Left ventricle myocardium inferior (tissue), 1 donor: ENCODE results near the gene ARHGEF16. TPM values are rescaled to one million over a fixed set of nuclear protein-coding genes. Genes with fewer than 3 reads are reported as not detected.

Experiments
- DNase-seq: peaks from one replicate; pipeline ENCODE4 v3.0.0-alpha.2; 2020
- H3K27ac ChIP-seq: fragments of 200-600 bp; replicated peaks from 2 replicates; pipeline ENCODE4 v1.8.0; 2021
- H3K27me3 ChIP-seq: fragments of 200-600 bp; 2 replicates; pipeline ENCODE4 v1.8.0; 2021; ENCODE audit warnings: low read depth
- H3K36me3 ChIP-seq: fragments of 200-600 bp; 2 replicates; pipeline ENCODE4 v1.8.0; 2021
- H3K4me1 ChIP-seq: fragments of 200-600 bp; 2 replicates; pipeline ENCODE4 v1.8.0; 2021
- H3K4me3 ChIP-seq: fragments of 200-600 bp; 2 replicates; pipeline ENCODE4 v1.8.0; 2021; ENCODE audit warnings: mild to moderate bottlenecking, moderate library complexity
- H3K9me3 ChIP-seq: fragments of 200-600 bp; replicated peaks from 2 replicates; pipeline ENCODE4 v1.8.0; 2021
- intact Hi-C: fragments of 100-400 bp; cut with micrococcal nuclease; formaldehyde crosslinking; loops from one replicate; pipeline ENCODE4 v1.11.0; 2022
- total RNA-seq: library from RNA; stranded (reverse); fragmentation: NEBNext Ultra II Directional; extraction: Animal tissue kit (Norgen Biotek cat#: 25700); gene quantifications from one replicate; pipeline ENCODE4 v1.2.1, GENCODE V29; 2021
- TF ChIP-seq, protein P1 (sequence below): fragments of 200-600 bp; IDR thresholded peaks from 2 replicates; pipeline ENCODE4 v1.8.0; 2021; ENCODE audit warnings: antibody characterized with exemption, mild to moderate bottlenecking, borderline replicate concordance
- donor health status: DM: no; HTN: yes; CAD: no; lungs with severe emphysema.

ARHGEF16 gene
- total RNA-seq, 1 donor from 2014 or later: 0.52 TPM

DNA sequence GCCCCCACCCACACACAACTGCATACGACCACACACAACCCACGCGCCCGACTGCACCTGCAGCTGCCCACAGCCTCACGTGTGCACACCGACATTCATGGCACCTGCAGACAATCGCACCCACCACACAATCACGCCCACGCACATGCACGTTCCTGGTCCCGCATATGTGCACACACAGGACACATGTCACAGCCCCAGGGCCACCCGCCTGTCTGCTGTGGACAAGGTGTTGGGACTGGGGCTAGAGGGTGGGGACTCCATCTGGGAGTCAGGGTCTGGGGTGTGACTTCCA, 56.4 kb downstream of the ARHGEF16 start:
- no peak for DNase-seq
- H3K27me3 ChIP-seq: no peaks in the 10 kb centered on the region
- no peak overlapping the region for H3K27ac ChIP-seq
- H3K4me3 ChIP-seq: no peak overlapping the region
- no peaks in the 10 kb centered on the region for H3K36me3 ChIP-seq
- TF ChIP-seq, protein P1, sequence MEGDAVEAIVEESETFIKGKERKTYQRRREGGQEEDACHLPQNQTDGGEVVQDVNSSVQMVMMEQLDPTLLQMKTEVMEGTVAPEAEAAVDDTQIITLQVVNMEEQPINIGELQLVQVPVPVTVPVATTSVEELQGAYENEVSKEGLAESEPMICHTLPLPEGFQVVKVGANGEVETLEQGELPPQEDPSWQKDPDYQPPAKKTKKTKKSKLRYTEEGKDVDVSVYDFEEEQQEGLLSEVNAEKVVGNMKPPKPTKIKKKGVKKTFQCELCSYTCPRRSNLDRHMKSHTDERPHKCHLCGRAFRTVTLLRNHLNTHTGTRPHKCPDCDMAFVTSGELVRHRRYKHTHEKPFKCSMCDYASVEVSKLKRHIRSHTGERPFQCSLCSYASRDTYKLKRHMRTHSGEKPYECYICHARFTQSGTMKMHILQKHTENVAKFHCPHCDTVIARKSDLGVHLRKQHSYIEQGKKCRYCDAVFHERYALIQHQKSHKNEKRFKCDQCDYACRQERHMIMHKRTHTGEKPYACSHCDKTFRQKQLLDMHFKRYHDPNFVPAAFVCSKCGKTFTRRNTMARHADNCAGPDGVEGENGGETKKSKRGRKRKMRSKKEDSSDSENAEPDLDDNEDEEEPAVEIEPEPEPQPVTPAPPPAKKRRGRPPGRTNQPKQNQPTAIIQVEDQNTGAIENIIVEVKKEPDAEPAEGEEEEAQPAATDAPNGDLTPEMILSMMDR: no peak
- no peaks in the 10 kb centered on the region for H3K4me1 ChIP-seq
- intact Hi-C loops: no loop called here
- no peaks in the 10 kb centered on the region for H3K9me3 ChIP-seq

DNA sequence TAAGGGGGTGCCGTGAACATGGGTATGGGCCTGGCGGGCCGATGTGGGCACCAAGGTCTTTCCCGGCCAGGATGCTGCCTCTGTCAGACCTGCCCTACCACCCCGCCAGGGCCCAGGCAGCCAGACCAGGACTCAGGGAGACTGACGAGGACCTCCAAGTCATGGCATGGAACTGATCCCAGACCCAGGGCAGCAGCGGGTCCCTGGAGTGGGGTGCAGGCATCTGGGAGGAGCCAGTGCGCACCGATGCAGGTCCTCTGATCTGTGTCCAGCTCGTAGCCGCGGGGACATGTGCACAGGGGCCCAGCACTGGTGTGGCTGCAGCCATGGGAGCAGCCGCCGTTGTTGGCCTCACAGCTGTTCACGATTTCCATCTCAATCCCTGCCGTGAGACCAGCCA, 56.8 kb downstream of the ARHGEF16 start:
- Histone ChIP-seq H3K4me1 (no peaks in the 10 kb centered on the region), H3K9me3 (no peaks in the 10 kb centered on the region), H3K4me3 (no peak overlapping the region), H3K27me3 (no peaks in the 10 kb centered on the region), H3K27ac (no peak overlapping the region), H3K36me3 (no peaks in the 10 kb centered on the region)
- no peak for DNase-seq
- TF ChIP-seq, protein P1: no peak
- intact Hi-C loops: no loop called here

DNA sequence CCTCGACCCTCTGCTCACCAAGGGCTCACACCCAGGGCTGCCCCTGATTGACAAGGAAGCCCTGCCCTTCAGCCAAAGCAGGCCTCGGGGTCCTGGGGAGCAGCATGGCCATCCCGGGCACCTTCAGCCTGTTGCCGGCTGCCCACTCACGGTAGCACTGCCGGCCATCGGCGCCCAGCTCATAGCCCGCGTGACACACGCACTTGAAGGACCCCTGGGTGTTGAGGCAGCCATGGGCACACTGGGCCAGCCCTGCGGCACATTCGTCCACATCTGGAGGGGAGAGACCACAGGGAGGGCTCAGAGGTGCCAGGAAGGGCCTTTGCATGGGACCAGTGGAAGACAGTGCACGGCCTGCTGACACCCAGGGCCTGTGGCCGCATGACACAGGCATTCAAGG, 57.4 kb downstream of the ARHGEF16 start:
- H3K27me3 ChIP-seq: no peaks in the 10 kb centered on the region
- H3K27ac ChIP-seq: no peak overlapping the region
- H3K36me3 ChIP-seq: no peaks in the 10 kb centered on the region
- TF ChIP-seq, protein P1: no peak
- DNase-seq: no peak
- H3K9me3 ChIP-seq: no peaks in the 10 kb centered on the region
- intact Hi-C loops: no loop called here
- no peaks in the 10 kb centered on the region for H3K4me1 ChIP-seq
- no peak overlapping the region for H3K4me3 ChIP-seq

DNA sequence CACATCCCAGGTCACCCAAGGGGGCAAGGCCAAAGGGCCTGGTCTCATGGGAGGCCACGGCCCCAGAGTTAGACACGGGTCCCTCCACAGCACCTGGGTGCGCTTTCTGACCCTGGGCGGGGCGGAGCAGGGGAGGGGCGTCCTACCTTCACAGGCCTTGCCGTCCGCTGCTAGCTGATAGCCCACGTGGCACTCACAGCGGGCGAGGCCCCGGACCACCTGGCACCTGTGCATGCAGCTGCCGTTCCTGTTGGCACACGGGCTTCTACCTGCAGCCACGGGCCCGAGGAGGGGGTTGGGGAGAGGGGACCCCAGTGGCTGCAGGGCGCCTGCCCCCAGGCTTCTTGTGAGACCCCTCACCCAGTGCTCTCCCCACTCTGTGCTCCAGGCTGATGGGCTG, 59.9 kb downstream of the ARHGEF16 start:
- Histone ChIP-seq H3K4me3 (no peak overlapping the region), H3K27me3 (no peaks in the 10 kb centered on the region), H3K27ac (no peak overlapping the region), H3K9me3 (no peaks in the 10 kb centered on the region), H3K36me3 (no peaks in the 10 kb centered on the region), H3K4me1 (no peaks in the 10 kb centered on the region)
- intact Hi-C loops: no loop called here
- no peak for DNase-seq
- TF ChIP-seq, protein P1: no peak

DNA sequence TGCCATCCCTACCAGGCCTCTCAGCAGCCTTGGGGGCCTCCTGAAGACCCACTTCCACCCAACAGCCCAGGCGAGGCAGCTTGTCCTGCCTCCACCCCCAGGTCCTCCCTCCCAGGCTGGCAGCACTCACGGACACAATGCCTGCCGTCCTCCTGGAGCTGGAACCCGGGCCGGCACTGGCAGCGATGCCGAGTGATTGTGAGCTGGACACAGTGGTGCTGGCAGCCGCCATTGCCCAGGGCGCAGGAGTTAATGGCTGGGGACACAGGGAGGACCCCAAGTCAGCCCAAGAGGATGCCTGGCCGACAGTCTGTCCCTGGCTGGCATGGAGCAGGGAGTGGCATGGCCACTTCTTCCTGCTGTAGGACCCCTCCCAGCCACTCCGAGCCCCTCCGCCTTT, 60.8 kb downstream of the ARHGEF16 start:
- Histone ChIP-seq H3K4me3 (no peak overlapping the region), H3K36me3 (no peaks in the 10 kb centered on the region), H3K4me1 (no peaks in the 10 kb centered on the region), H3K9me3 (no peaks in the 10 kb centered on the region), H3K27me3 (no peaks in the 10 kb centered on the region), H3K27ac (no peak overlapping the region)
- no peak for DNase-seq
- intact Hi-C loops: no loop called here
- TF ChIP-seq, protein P1: no peak
